ENCODE measurements around the gene AKAP8L.
"Not testable (repeated sequence)": the region's sequence is repeated elsewhere in the genome, so short reads cannot be mapped to it uniquely, and the experiment has no call there.

The AKAP8L gene

DNA sequence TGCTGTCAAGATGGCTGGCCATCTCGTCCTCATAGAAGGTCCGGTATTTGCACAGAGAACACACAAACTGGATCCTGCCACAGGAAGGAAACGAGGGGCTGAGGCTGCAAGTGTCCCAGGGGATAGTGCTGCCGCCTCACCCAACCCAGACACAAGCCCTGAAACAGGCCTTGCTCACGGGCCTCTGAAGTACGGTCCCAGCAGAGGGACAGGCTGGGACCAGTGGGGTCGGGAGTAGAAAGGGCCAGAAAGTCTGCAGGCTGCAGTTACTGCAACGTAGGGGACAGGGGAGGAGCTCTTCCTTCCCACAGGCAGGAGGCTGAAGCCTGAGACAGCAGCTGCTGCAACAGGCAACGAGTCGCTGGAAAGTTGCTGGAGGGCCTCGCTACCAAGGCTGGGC is 21.0 kb downstream of the AKAP8L start:
- ChIA-PET CTCF (interaction anchor here (1.1 kb wide), 2 partner anchors 20 to 158 kb away, joined by 3 read pairs; no protein-coding TSS in a partner anchor), POLR2A (no interaction called here)
- no peak overlapping the region for H3K4me3 ChIP-seq (ENCODE audit: low read depth, low read length)
- no peak for DNase-seq (ENCODE audit: low read depth, low spot score)
- TF ChIP-seq, protein P1, sequence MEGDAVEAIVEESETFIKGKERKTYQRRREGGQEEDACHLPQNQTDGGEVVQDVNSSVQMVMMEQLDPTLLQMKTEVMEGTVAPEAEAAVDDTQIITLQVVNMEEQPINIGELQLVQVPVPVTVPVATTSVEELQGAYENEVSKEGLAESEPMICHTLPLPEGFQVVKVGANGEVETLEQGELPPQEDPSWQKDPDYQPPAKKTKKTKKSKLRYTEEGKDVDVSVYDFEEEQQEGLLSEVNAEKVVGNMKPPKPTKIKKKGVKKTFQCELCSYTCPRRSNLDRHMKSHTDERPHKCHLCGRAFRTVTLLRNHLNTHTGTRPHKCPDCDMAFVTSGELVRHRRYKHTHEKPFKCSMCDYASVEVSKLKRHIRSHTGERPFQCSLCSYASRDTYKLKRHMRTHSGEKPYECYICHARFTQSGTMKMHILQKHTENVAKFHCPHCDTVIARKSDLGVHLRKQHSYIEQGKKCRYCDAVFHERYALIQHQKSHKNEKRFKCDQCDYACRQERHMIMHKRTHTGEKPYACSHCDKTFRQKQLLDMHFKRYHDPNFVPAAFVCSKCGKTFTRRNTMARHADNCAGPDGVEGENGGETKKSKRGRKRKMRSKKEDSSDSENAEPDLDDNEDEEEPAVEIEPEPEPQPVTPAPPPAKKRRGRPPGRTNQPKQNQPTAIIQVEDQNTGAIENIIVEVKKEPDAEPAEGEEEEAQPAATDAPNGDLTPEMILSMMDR (IDR thresholded peaks at IDR 0.05; ENCODE audit: insufficient read depth, low read length, missing control alignments), result no peak

DNA sequence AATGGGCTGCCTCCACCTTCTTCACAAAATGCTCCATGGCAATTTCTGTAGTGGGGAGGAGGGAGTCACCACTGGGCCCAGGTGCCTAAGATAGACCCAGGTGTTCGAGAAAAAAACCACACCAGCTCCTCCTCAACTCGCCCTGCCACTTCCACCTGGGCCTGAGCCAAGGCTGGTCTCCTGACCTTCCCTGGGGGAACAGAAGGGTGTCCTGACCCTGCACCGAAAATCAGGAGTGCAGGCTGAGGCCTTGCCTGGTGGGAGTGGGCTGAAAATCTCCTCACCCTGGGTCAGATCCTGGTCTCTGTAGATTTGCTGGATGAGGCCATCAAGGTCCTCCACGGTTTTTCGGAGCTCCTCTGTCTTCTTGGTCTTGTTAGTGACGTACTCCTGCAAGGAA is 21.6 kb downstream of the AKAP8L start:
- CTCF ChIA-PET, result interaction anchor here (1.1 kb wide), 1 partner anchor 20 kb away, joined by 3 read pairs; no protein-coding TSS in a partner anchor
- TF ChIP-seq, protein P1 (IDR thresholded peaks at IDR 0.05; ENCODE audit: insufficient read depth, low read length, missing control alignments), result no peak
- POLR2A ChIA-PET, result no interaction called here
- DNase-seq (ENCODE audit: low read depth, low spot score), result no peak
- no peak overlapping the region for H3K4me3 ChIP-seq (ENCODE audit: low read depth, low read length)

DNA sequence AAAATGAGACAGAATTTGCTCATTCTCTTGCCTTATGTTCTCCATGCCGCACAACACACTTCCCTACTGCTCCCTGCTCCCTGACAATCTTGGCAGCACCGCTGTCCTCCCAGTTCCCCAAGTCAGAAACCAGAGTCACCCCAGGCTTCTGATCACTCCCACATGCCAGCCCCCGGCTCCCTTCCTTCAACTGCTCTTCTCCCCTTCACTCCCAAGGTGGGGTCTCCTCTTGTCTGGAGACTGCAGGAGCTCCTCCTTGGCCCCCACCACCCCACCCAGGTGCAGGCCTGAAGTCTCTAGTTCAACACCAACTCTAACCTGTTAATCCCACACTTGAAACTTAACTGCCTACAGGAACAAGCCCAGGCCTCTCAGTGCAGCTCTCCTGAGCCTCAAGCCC is 22.4 kb downstream of the AKAP8L start:
- POLR2A ChIA-PET, result no interaction called here
- H3K4me3 ChIP-seq (ENCODE audit: low read depth, low read length), result no peak overlapping the region
- CTCF ChIA-PET, result no interaction called here
- TF ChIP-seq, protein P1 (IDR thresholded peaks at IDR 0.05; ENCODE audit: insufficient read depth, low read length, missing control alignments), result no peak
- no peak for DNase-seq (ENCODE audit: low read depth, low spot score)

DNA sequence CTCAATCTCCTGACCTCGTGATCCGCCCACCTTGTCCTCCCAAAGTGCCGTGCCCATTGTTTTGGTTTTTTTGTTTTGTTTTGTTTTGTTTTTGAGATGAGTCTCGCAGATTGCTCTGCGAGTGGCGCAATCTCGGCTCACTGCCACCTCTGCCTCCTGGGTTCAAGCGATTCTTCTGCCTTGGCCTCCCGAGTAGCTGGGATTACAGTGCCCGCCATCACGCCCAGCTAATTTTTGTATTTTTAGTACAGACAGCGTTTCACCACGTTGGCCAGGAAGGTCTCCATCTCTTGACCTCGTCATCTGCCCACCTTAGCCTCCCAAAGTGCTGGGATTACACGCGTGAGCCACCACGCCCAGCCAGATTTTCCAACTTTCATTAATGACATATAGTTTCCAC is 23.5 kb downstream of the AKAP8L start:
- CTCF ChIA-PET; H3K4me3 ChIP-seq (ENCODE audit: low read depth, low read length); POLR2A ChIA-PET; DNase-seq (ENCODE audit: low read depth, low spot score): not testable (repeated sequence)

DNA sequence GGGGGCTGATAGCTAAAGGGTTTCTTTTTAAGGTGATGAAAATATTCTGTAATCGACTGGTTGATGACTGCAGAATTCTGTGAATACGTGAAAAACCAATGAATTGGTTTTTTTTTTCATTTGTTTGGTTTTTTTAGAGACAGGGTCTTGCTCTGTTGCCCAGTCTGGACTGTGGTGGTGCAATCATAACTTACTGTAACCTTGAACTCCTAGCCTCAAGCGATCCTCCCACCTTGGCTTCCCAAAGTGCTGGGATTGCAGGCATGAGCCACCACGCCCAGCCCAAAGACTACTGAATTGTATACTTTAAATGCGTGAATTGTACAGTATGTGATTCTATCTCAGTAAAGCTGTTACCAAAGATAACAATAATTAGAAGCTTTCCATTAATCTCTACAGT is 24.4 kb downstream of the AKAP8L start:
- POLR2A ChIA-PET, result no interaction called here
- TF ChIP-seq, protein P1 (IDR thresholded peaks at IDR 0.05; ENCODE audit: insufficient read depth, low read length, missing control alignments), result no peak
- CTCF ChIA-PET, result interaction anchor here (0.6 kb wide), 1 partner anchor 9 kb away, joined by 3 read pairs; no protein-coding TSS in a partner anchor

DNA sequence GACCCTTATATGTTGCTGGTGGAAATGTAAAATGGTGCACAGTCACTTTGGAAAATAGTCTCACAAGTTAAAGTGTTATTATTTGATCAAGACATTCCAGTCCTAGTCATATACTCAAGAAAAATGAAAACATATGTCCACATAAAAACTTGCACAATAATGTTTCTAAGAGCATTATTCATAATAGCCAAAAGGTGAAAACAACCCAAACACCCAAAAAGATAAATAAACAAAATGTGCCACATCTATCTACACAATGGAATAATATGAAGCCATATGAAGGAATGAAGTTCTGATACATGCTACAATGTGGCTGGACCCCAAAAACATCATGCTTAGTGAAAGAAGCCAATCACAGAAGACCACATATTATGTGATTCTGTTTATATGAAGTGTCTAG is 24.8 kb downstream of the AKAP8L start:
- POLR2A ChIA-PET, result no interaction called here
- CTCF ChIA-PET, result interaction anchor here (0.6 kb wide), 1 partner anchor 8 kb away, joined by 3 read pairs; no protein-coding TSS in a partner anchor
- H3K4me3 ChIP-seq (ENCODE audit: low read depth, low read length), result no peak overlapping the region
- DNase-seq (ENCODE audit: low read depth, low spot score), result no peak
- TF ChIP-seq, protein P1 (IDR thresholded peaks at IDR 0.05; ENCODE audit: insufficient read depth, low read length, missing control alignments), result no peak

More for the DNA sequence above, 24.4 kb downstream of the AKAP8L start:
- no peak for DNase-seq (ENCODE audit: low read depth, low spot score)
- H3K4me3 ChIP-seq (ENCODE audit: low read depth, low read length), result no peak overlapping the region

DNA sequence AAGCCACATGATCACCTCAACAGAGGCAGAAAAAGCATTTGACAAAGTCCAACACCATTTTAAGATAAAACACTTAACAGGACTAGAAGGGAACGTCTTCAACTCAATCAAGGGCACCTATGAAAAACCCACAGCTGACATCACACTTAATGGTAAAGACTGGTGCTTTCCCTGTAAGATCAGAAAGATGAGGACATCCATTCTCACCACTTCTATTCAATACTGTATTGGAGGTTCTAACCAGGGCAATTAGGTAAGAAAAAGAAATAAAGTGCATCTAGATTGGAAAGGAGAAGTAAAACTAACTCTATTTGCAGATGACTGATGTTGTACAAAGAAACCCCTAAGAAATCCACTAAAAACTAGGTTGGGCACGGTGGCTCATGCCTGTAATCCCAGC is 28.0 kb downstream of the AKAP8L start:
- TF ChIP-seq, protein P1 (IDR thresholded peaks at IDR 0.05; ENCODE audit: insufficient read depth, low read length, missing control alignments), result no peak
- POLR2A ChIA-PET, result no interaction called here
- no peak overlapping the region for H3K4me3 ChIP-seq (ENCODE audit: low read depth, low read length)
- CTCF ChIA-PET, result no interaction called here
- DNase-seq (ENCODE audit: low read depth, low spot score), result no peak

Measured in AG04449 (cell line).